Pulmonary artery endothelial cell (primary cell): ENCODE data around the gene CARMIL3. TPM values are rescaled to one million over a fixed set of nuclear protein-coding genes. Genes with fewer than 3 reads are reported as not detected.
"Not testable (repeated sequence)": the region's sequence is repeated elsewhere in the genome, so short reads cannot be mapped to it uniquely, and the experiment has no call there.

Source experiments
- DNase-seq: peaks from one replicate; pipeline ENCODE4 v3.0.0-alpha.2; 2011; ENCODE audit warnings: low read depth, low spot score
- total RNA-seq: library from RNA; depleted of rRNA; stranded (reverse); fragments of >200 nt; gene quantifications from 2 replicates; pipeline ENCODE4 v1.2.3, GENCODE V29; 2014

CARMIL3 gene
- total RNA-seq, 1 donor from 2014 or later, result under 0.01 TPM

DNA sequence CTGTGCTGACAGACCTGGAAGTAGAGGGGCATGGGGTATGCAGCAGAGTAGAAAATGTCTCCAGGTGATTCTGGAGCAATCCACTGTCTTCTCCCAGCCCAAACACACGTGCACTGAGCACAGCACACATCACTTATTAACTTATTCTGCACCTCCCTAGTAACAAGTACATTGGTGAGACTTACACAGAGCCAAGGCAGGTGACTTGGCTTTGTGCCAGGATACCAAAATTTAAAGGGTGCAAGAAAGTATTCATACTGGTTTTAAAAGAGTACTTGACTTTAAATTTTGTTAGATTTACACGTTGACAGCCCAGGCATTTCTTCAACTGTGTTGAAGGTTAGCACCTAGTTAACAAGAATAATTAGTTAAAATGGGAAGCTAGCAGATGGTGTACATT lies 11.1 kb upstream of the CARMIL3 start:
- DNase-seq, result no peak

DNA sequence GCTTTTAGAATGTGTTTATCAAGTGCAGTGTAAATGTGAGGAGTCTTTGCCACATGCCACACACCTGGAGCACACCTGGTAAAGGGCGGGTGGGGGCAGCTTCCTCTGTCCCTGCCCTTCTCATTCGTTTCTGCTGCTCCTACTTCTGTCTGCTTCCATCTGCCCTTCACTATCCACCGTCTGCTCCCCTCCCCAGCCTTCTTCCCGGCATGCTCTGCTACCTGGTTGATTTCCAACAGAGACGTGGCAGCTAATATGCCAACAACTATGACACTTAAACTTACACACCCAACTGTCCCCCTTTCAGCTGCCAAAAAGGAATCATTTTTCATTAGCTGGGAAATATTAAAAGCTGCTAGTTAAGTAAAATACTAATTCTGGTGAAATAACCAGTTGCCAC lies 9.1 kb upstream of the CARMIL3 start:
- no peak for DNase-seq

DNA sequence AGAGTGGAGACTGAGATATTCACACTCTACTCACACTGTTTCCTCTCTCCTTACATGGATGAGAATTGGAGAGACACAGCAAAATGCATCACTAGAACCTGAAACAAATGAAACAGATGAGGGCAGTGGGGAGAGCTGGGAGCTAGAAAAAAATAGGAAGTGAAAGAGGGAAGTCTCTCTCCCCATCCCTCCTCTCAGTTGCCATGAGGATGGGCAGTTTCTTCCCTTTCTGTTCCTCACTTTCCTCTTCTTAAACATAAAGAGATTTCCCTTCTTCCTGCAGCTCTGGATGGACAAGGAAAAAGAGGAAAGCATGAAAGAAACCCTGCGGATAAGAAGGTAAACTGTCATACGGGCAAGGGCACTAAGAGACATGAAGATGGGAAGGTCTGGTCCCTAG lies 2.8 kb upstream of the CARMIL3 start:
- DNase-seq, result not testable (repeated sequence)

DNA sequence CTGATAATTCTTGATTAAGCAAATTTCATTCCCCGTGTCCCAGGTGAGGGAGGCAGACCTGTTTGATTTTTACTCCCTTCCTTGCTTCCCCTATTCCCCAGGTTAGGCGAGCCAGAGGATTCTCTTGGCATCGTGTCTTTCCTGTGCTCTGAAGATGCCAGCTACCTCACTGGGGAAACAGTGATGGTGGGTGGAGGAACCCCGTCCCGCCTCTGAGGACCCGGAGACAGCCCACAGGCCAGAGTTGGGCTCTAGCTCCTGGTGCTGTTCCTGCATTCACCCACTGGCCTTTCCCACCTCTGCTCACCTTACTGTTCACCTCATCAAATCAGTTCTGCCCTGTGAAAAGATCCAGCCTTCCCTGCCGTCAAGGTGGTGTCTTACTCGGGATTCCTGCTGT lies 1.1 kb upstream of the CARMIL3 start:
- DNase-seq, result not testable (repeated sequence)

DNA sequence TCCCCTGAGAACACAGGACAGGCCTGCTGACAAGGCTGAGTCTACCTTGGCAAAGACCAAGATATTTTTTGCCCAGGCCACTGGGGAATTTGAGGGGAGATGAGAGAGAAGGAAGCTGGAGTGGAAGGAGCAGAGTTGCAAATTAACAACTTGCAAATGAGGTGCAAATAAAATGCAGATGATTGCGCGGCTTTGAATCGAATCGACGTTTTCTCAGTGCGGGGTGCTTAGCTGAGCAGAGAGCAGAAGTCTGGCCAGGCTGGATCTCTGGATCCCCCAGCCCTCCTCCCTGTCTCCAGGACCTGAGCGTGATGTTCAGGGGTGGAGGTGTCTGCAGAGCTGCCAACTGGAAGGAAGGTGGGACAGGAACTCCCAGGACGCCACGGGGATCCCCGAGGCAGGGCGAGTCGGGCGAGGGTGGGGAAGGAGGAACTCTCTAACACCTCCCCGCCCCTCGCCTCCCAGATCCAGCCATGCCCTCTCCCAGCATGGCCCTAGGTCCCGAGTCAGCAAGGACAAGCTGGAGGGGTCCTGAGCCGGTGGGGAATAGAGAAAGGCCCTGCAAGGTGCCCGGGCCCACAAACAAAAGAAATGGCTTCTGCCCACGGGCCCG lies 527 bp upstream of the CARMIL3 start:
- DNase-seq, result no peak

DNA sequence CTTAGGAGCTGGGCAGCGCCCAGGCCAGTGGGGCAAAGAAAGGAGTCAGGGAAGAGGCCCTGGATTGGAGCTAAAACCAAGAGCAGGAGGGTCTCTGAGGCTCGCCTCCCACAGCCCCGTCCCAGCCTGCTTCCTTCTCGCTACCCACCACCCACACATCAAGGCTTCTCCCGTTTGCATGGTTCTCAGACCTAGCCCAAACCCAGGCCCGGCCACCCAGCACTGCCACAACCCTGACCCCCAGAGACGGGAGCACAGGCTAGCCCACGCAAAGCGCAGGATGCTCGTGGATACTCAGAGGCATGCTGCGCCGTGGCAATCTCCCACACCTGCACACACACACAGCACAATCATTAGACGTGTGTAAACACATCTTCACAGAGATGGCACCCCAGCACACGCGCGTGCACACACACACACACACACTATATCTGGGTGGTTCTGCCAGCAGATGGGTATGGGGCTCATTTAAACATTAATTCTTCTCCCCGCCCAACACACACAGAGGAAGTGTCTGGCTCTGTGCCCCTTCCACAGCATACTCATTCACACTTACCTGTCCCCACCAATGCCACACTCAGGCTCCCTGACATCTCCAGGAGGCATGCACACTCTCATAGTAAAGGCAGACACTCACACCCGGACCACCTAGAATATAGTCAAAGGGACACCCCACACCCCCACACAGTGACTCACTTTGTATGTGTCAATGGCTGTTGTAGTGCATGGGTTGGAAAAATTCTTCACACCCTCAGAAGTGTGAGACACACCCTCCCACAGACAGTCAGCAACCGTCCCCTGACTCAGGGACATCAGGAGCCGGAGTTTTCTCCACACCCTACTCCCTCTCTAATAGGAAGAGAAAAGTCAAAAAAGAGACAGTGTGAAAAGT lies 1.1 kb downstream of the CARMIL3 start:
- DNase-seq, result no peak

DNA sequence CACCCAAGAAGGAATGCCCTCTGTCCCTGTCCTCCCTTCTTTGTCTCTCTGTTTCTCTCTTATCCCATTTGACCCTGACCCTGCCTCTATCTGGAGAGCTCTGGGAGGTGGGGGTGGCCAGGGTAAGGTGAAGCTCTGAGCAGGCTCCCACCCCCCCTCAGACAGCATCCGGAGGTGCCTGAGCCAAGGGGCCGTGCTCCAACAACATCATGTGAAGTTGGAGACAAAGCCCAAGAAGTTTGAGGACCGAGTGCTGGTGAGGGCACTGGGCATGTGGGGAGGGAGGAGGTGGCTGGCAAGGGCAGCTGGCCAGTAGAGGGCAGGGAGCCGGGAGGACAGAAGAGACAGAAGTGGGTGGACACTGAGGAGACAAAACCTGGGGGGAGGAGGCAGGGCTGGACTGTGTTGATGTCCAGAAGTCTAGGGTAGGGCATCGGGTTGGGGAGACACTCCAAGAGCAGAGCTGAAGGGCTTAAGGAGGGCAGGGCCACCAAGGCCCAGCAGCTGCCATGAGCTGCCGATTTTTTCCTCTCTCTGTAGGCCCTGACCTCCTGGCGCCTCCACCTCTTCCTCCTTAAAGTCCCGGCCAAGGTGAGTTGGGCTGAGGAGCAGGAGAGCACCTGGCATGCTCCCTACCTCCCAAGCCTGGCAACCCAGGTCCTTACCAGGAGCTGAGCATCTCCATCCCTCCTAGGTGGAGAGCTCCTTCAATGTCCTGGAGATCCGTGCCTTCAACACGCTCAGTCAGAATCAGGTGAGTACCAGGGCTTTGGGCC lies 1.9 kb downstream of the CARMIL3 start:
- no peak for DNase-seq

DNA sequence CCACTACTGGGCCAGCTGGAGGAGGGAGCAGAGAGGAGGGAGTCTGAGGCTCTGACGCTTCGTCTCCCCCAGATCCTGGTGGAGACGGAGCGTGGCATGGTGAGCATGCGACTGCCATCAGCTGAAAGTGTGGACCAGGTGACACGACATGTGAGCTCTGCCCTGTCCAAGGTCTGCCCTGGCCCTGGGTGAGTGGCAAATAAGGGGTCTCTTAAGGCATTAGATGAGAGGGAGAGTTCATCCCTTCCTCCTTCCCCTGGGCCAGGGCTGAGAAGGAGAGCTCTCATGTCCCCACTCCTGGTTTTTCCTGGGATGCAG lies 2.5 kb downstream of the CARMIL3 start:
- DNase-seq, result no peak

DNA sequence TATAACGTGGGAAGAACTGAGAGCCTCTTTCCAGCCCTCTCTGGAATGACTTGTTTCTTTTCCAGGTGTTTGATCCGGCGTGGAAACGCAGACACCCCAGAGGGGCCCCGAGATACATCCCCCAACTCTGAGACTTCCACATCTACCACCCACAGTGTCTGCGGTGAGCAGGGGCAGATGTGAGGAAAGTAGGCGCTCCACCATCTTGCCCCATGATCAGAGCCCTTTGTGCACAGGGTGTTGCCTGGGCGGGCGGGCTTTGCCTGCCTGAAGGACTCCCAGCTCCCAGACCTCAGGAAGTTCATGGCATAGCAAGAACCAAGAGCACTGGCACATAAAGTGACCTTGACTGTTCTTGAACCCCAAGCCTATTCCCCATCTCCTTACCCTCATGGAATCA lies 2.8 kb downstream of the CARMIL3 start:
- no peak for DNase-seq

DNA sequence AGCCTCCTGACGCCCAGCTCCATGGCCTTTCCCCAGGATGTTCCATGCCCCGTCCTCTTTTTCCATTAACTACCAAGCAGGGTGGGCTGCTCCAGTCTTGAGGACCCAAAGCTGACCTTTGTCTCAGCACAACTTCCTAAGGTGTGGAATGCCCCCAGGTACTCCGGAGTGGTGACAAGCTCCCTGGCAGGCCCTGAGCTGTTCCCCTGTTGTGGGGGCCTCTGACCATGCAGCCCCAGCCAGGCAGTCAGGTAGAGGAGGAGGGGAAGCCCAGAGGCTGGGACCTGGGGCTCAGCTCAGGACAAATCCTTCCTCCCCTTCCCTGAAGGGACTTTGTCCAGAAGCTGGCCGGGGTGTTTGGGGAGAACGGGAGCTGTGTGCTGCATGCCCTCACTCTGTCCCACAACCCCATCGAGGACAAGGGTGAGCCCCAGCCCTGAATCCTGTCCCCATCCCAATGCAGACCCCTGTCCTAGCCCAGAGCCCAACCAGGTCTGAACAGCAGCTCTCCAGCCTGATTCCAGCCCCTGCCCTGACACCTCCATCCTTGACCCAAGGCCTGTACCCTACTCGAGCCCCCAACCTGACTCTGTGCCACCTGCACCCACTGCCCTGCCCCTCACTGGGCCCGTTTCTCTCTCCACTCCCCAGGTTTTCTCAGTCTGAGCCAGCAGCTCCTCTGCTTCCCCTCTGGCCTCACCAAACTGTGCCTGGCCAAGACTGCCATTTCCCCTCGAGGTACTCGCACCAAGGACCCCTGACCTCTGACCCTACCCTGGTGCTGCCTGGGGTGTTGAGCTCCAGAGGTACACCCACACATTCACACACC lies 4.4 kb downstream of the CARMIL3 start:
- DNase-seq, result no peak

DNA sequence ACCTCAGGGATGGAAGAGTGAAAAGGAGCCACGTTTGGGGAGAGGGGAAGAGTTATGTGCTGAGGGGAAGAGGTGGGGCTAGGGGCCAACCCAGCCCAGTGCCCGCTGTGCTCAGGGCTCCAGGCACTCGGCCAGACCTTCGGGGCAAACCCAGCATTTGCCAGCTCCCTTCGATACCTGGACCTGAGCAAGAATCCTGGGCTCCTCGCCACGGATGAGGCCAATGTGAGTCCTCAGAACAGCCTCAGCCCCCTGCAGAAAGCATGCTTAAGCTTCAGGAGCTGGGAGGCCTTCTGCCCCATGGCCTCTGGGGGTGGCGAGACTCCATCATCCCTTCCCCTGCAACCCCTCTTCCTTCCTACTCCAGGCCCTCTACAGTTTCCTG lies 5.0 kb downstream of the CARMIL3 start:
- DNase-seq, result no peak

DNA sequence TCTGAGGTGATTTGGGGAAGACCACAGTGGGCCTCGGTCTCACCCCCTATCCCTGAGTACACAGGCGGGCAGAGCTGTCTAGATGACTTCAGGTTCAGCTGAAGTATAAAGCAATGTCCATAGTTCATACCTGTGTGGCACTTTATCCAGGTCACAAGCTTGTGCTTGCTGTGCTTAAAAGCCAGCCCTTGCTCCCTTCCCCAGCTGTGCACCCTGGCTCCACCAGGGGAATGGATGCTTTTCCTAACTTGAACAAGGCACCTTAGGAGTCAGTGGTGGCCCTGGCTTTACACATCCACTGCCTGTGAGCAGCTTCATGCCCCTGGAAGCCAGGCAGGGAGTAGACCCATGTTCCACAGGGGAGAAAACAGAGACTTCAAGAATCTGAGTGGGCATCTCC lies 5.5 kb downstream of the CARMIL3 start:
- DNase-seq, result no peak

DNA sequence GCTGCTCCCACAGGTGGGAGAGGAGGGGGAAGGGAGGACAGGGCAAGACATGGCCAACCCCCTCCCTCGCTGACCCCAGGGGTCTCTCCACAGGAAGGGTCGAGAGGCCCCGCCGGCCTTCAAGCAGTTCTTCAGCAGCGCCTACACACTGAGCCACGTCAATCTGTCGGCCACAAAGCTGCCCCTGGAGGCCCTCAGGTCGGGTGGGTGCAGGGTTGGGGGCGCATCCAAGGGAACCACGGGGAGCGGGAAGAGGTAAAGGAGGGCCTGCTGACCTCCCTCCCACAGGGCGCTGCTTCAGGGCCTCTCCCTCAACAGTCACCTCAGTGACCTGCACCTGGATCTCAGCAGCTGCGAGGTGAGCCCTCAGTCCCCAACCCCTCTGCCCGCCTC lies 6.1 kb downstream of the CARMIL3 start:
- no peak for DNase-seq

DNA sequence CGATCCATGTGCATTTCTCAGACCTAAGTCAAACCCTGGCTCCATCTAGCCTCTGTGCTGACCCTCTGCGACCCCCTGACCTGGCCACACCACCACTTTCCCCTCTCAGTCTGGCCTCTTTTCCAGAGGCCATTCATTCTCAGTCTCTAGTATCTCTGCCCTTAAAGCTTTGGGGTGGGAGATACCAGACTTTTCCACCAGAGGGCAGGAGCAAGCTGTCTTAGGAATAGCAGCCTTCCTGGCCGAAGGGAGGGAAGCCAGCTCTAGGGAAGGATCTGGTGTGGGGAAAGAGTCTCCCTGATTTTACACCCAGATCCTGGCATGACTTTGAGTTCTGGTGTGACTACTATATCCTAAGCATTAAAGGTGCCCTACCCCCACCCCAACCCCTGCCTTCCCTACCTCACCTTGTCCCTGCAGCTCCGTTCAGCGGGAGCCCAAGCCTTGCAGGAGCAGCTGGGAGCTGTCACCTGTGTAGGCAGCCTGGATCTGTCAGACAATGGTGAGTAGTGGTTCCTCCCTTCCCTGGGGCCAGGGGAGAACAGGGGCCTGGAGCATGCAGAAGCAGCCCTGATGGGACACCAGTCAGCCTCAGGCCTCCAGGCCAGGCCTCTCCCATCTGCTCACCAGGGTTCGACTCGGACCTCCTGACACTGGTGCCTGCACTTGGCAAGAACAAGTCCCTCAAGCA lies 6.6 kb downstream of the CARMIL3 start:
- peak; percentile 24 for DNase-seq

DNA sequence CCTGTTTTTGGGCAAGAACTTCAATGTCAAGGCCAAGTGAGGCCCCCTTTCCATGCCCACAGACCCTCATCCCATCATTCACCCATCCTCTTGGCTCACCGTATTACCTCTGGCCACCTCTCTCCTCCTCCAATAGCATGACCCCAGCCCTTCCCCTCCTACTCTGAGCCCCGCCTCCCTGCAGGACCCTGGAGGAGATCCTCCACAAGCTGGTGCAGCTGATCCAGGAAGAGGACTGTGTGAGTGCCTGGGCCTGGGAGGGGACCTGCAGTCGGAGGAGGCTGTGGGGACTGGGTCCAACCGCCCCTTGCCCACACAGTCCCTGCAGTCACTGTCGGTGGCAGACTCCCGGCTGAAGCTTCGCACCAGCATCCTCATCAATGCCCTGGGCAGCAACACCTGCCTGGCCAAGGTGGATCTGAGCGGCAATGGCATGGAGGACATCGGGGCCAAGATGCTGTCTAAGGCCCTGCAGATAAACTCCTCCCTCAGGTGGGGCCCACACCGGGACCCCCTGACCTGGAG lies 7.2 kb downstream of the CARMIL3 start:
- no peak for DNase-seq

DNA sequence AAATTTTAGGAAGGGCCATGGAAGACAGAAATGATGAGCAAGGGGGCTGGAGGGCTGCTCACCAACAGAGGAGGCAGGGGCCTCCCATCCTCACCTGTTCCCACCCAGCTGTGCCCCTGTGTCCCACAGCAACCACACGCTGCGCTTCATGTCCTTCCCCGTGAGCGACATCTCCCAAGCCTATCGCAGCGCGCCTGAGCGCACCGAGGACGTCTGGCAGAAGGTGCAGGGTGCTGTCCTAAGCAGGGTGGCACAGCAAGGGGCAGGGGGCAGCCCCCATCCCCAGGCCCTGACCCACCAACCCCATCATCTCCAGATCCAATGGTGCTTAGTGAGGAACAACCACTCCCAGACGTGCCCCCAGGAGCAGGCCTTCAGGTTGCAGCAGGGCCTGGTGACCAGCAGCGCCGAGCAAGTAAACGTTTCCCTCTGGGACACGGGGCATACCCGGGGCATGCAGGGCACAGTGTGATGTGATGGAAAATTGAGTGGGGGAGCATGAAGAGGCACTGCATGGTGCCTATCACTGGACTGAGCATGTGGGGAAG lies 8.1 kb downstream of the CARMIL3 start:
- DNase-seq, result no peak

DNA sequence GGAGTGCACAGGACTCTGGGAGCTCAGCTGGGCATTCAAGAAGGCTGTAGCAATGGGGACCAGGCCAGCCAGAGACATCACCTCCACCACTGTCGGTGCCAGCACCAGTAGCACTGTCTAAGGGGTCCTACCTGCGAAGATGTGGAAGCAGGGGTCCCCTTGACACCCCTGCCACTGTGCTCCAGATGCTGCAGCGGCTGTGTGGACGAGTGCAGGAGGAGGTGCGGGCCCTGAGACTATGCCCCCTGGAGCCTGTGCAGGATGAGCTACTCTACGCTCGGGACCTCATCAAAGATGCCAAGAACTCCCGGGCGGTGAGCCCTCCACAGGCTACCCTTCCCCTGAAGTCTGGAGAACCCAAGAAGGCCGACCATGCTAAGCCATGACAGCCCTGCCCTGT lies 8.6 kb downstream of the CARMIL3 start:
- DNase-seq, result no peak

DNA sequence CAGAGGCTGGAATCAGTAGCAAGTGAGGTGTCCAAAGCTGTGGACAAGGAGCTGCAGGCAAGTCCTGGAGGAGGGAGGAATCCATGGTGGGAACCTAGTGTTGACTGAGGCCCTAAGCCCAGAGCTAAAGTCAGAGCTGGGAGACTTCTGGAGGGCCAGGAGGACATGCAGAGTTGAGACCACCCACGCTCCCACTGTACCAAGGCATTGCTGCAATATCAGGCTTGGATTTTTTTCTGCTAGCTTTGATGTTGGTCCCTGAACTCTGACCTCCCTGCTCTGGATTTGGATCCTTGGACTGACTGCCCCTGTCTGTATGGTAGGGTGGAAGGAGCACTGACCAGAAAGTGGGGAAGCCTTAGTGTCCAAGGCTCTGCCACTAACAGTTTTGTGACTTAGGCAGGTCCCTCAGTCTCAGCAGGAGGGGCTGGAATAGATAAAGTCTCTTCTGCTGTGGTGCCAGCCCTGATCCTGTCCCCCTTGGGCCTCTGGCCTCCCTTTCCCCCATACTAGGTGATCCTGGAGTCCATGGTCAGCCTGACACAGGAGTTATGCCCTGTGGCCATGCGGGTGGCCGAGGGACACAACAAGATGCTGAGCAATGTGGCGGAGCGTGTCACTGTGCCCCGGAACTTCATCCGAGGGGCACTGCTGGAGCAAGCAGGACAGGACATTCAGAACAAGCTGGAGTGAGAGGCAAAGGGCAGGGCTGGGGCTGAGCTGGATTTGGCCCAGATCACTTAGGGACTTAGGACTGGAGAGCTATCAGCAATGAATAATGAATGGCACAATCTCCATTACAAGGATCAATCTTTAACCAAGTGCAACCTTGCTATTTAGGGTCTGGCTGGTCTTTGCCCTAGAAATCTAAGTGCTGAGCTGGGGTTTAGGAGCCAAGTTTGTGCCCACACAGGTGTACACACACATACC lies 9.4 kb downstream of the CARMIL3 start:
- DNase-seq, result no peak

DNA sequence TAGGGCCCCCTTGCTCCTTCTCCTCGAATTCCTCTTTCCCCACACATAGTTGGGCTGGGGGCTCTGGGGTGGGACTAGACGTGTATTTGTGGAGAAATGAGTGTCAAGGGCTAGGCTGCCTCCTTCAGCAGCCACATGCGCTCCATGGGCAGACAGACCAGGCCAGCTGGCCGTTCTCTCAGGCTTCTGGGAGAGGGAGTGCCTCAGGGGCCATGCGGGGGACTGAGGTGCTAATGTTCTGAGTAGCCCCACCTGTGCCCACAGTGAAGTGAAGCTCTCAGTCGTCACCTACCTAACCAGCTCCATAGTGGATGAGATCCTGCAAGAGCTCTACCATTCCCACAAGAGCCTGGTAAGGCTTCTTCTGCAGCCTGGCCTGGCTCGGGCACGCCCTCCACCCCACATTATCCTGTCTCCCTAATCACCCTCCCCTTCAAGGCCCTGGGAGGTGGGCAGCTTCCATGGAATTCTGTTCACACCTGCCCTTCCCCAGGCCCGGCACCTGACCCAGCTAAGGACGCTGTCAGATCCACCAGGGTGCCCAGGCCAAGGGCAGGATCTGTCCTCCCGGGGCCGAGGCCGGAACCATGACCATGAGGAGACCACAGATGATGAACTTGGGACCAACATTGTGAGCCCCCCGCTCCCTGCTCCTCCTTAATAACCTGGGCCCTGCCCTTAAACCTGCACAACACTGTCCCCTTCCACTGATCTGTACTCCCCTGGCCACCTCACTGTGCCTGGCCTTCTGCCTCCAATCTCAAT lies 10.6 kb downstream of the CARMIL3 start:
- no peak for DNase-seq
